Activated naive CD4-positive, alpha-beta T cell treated with anti-CD3 and anti-CD28 coated beads, Interleukin-2, amount 10 ng/mL, durations not matched to agents 5 hours and 36 hours (primary cell): ENCODE measurements around the gene CDC42EP4. TPM values are rescaled to one million over a fixed set of nuclear protein-coding genes. Genes with fewer than 3 reads are reported as not detected.

Experiments used
- total RNA-seq, 2 experiments: library from RNA; stranded (reverse); gene quantifications; one replicate each; pipeline ENCODE4 v1.2.3, GENCODE V29; 2021

CDC42EP4 gene
- total RNA-seq, result 1 to 10 TPM; 2.1 to 3.0 TPM

DNA sequence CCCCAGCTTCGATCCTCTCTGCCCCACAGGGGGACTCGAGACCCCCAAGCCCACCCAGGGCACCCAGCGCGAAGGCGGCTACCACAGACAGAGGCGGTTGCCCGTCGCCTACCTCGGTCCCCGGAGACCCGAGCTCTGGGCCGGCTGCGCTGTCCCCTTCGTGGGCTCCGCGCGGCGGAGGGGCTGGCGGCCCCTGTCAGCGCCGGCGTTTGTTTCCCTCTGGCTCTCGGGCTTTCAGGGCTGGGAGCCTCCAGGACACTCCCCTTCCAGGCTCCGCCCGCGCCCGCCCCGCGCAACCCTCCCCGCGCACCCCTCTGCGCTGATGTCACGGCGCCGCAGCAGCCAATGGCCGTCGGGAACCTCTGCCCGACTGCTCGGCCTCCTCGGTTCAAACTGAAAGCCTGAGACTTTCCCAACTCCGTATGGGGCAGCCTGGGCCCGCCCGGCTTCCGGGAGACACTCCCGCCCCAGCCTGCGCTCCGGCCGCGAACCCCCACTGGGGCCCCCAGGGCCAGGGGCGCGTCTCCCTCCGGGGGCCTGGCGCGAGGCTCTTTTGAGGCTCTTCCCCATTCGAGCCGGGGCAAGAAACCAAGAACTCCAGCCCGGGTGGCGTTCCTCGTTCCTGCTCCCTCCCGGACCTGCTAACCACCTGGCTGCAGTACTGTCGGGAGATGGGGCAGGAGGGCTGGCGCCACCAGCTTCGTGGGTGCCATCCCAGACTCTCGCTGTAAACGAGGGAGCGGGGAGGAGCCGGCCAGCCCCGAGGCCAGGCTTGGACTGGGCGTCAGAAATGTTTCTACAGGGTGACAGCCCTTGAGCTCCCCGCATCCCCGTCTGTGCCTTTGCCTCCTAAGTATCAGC lies at the start of gene CDC42EP4:
CDC42EP4 (minus strand) TSS at position 221 of the 861 bp plus-strand sequence. CDS start 25,501 bp downstream, outside the sequence.

GRCh38 chr17:73261617-73261951 lies 50.2 kb downstream of the CDC42EP4 start, which contains the start of gene CPSF4L:
Gene CPSF4L, minus strand, starts transcription at chr17:73261880. Its CDS starts 62 bp downstream, at chr17:73261818.

Other genes with a start within 250 kb of the CDC42EP4 start
- 10 to 100 TPM; 16.8 to 18.4 TPM for gene SLC39A11, start 219.3 kb downstream of the CDC42EP4 start, total RNA-seq
- under 1 TPM in 1 of 2 experiments, not detected in 1; 0.02 TPM for gene SSTR2, start 147.0 kb downstream of the CDC42EP4 start, total RNA-seq
- gene COG1, start 118.9 kb downstream of the CDC42EP4 start, total RNA-seq, result 10 to 100 TPM; 32.1 to 40.8 TPM
- not detected for gene CPSF4L, start 50.1 kb downstream of the CDC42EP4 start, total RNA-seq